NCI-H187 (cell line): ENCODE data around the gene SPAG9.

Experiments used
- DNase-seq, 2 experiments: peaks; one replicate each; lab custom pipeline; 2025; lab: John Stamatoyannopoulos, UW

SPAG9 gene

GRCh38 chr17:51035431-51035830 lies 85.2 kb downstream of the SPAG9 start:
- DNase-seq: no peak

- no peak for DNase-seq
Observed at GRCh38 chr17:51034800-51035199, 85.9 kb downstream of the SPAG9 start.

- no peak for DNase-seq
Observed at GRCh38 chr17:51032850-51033249, 87.8 kb downstream of the SPAG9 start.

GRCh38 chr17:51029568-51030463 lies 90.9 kb downstream of the SPAG9 start:
- DNase-seq: no peak

- no peak for DNase-seq
Observed at GRCh38 chr17:51029142-51029541, 91.5 kb downstream of the SPAG9 start.

GRCh38 chr17:51028176-51028863 lies 92.3 kb downstream of the SPAG9 start:
- no peak for DNase-seq

GRCh38 chr17:51018541-51018940 lies 102.1 kb downstream of the SPAG9 start:
- no peak for DNase-seq

- no peak for DNase-seq
Observed at GRCh38 chr17:51017270-51017669, 103.4 kb downstream of the SPAG9 start.

GRCh38 chr17:51016099-51016498 lies 104.6 kb downstream of the SPAG9 start:
- no peak for DNase-seq

- no peak for DNase-seq
Observed at GRCh38 chr17:51015145-51015558, 105.5 kb downstream of the SPAG9 start.

- no peak for DNase-seq
Observed at GRCh38 chr17:51014129-51014528, 106.5 kb downstream of the SPAG9 start.

GRCh38 chr17:51013322-51013721 lies 107.3 kb downstream of the SPAG9 start:
- no peak for DNase-seq

- no peak for DNase-seq
Observed at GRCh38 chr17:51012538-51012937, 108.1 kb downstream of the SPAG9 start.

- DNase-seq: no peak
Observed at GRCh38 chr17:51010173-51010675, 110.4 kb downstream of the SPAG9 start.

GRCh38 chr17:51006601-51007000 lies 114.1 kb downstream of the SPAG9 start:
- no peak for DNase-seq

GRCh38 chr17:51005768-51006167 lies 114.9 kb downstream of the SPAG9 start:
- no peak for DNase-seq

GRCh38 chr17:51004249-51004648 lies 116.4 kb downstream of the SPAG9 start:
- DNase-seq: no peak

GRCh38 chr17:51000835-51001638 lies 119.6 kb downstream of the SPAG9 start:
- DNase-seq: peak in 1 of 2 experiments; percentile 26

- no peak for DNase-seq
Observed at GRCh38 chr17:50995668-50996067, 125.0 kb downstream of the SPAG9 start.

GRCh38 chr17:50993544-50993943 lies 127.1 kb downstream of the SPAG9 start:
- no peak for DNase-seq

GRCh38 chr17:50989149-50989548 lies 131.5 kb downstream of the SPAG9 start:
- DNase-seq: no peak

GRCh38 chr17:50988427-50988826 lies 132.2 kb downstream of the SPAG9 start:
- no peak for DNase-seq
